ENCODE measurements around the gene YBEY. TPM values are rescaled to one million over a fixed set of nuclear protein-coding genes. Genes with fewer than 3 reads are reported as not detected.

The YBEY gene
- polyA plus RNA-seq, 1 donor (not counting 4 experiments of a cell fraction or from before 2014, with no cell fraction given), result 23.5 TPM

DNA sequence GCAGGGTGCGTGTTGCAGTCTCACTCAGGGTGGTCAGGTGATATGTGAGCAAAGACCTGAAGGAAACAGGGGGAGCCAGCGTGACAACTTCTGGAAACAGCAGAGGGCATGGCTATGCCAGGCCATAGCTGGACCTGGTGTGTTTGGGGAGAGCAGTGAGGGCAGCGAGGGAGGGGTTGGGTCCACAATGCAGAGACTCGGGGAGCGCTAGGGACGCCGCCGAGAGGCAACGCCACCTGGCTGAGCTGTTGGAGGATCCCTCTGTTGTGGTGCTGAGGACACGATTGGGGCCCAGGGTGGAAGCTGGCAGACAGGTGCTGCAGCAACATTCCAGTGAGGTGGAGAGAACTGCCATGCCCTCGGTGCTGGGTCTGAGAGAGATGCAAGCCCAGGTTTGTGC, 31.0 kb upstream of the YBEY start:
- dilution Hi-C loops (cut with MboI; ENCODE audit: extremely low pct_ligation_motif_present, low sequenced_read_pairs), result no loop called here
- Histone ChIP-seq H3K4me2 (ENCODE audit: control insufficient read depth, extremely low read depth, insufficient read depth, low read depth, low read length) (no peak overlapping the region), H3K36me3 (ENCODE audit: control insufficient read depth in 2 of 2, extremely low read depth in 1 of 2, insufficient read depth in 2 of 2, low read length in 2 of 2) (peaks cover 44 to 47% of the 10 kb centered on the region in 2 experiments), H2AFZ (ENCODE audit: control insufficient read depth, low read length) (no peak overlapping the region), H3K4me3 (ENCODE audit: control insufficient read depth in 2 of 3, extremely low read depth in 1 of 3, insufficient read depth in 2 of 3, low read depth in 1 of 3, low read length in 3 of 3) (no peak overlapping the region), H3K27ac (ENCODE audit: control insufficient read depth, insufficient read depth, low read length) (no peak overlapping the region), H4K20me1 (ENCODE audit: control insufficient read depth, extremely low read depth, insufficient read depth, low read length) (no peaks in the 10 kb centered on the region), H3K9me3 (ENCODE audit: control insufficient read depth, low read depth, low read length) (no peaks in the 10 kb centered on the region), H3K4me1 (ENCODE audit: control insufficient read depth, extremely low read depth, insufficient read depth, low read length) (no peaks in the 10 kb centered on the region), H3K9me1 (ENCODE audit: control insufficient read depth, extremely low read depth, insufficient read depth, low read length) (no peaks in the 10 kb centered on the region), H3K79me2 (ENCODE audit: control insufficient read depth, insufficient read depth, low read length) (no peaks in the 10 kb centered on the region), H3K9ac (ENCODE audit: control insufficient read depth, extremely low read depth, insufficient read depth, low read length) (no peak overlapping the region), H3K27me3 (ENCODE audit: control insufficient read depth, extremely low read depth, insufficient read depth, low read length) (no peaks in the 10 kb centered on the region)
- TF ChIP-seq EZH2 (IDR thresholded peaks at IDR 0.05; ENCODE audit: low read length), result no peak
- TF ChIP-seq, protein P1, sequence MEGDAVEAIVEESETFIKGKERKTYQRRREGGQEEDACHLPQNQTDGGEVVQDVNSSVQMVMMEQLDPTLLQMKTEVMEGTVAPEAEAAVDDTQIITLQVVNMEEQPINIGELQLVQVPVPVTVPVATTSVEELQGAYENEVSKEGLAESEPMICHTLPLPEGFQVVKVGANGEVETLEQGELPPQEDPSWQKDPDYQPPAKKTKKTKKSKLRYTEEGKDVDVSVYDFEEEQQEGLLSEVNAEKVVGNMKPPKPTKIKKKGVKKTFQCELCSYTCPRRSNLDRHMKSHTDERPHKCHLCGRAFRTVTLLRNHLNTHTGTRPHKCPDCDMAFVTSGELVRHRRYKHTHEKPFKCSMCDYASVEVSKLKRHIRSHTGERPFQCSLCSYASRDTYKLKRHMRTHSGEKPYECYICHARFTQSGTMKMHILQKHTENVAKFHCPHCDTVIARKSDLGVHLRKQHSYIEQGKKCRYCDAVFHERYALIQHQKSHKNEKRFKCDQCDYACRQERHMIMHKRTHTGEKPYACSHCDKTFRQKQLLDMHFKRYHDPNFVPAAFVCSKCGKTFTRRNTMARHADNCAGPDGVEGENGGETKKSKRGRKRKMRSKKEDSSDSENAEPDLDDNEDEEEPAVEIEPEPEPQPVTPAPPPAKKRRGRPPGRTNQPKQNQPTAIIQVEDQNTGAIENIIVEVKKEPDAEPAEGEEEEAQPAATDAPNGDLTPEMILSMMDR (optimal IDR thresholded peaks at IDR 0.05 in 1 of 3, IDR thresholded peaks at IDR 0.05 in 1 of 3, conservative IDR thresholded peaks at IDR 0.05 in 1 of 3; ENCODE audit: extremely low read depth in 1 of 3, insufficient read depth in 2 of 3, low read length in 3 of 3), result no peak
- DNase-seq (ENCODE audit: low read depth, low spot score), result no peak
- FAIRE-seq, result no peak

DNA sequence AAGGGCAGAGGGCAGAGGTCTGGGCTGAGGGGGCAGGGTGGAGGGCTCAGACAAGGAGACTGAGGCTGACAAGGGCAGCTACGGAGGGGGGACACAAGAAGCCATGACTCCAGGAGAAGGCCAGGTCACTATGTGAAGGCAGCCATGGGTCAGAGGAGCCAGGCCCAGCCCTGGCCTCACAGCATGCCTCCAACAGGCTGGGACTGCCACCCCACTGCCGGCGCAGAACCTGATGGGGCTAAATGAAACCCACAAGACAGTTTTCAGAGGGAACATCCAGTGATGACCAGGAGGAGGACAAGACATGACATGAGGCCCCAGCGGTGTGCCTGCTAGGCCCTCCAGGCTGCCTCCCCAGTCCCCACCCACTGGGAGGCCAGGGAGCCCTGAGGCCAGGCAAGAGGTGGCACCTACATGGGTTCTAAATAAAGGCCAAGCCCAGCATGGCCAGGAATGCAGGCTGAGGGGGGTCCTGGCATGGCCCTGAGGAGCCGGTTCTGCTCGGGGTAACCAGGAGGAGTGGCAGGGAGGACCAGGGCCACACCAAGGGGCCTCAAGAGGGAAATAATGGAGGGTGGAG, 30.3 kb upstream of the YBEY start:
- no peak for TF ChIP-seq EZH2 (IDR thresholded peaks at IDR 0.05; ENCODE audit: low read length)
- TF ChIP-seq, protein P1 (optimal IDR thresholded peaks at IDR 0.05 in 1 of 3, IDR thresholded peaks at IDR 0.05 in 1 of 3, conservative IDR thresholded peaks at IDR 0.05 in 1 of 3; ENCODE audit: extremely low read depth in 1 of 3, insufficient read depth in 2 of 3, low read length in 3 of 3), result no peak
- H3K27me3 ChIP-seq (ENCODE audit: control insufficient read depth, extremely low read depth, insufficient read depth, low read length), result no peaks in the 10 kb centered on the region
- no peak overlapping the region for H3K4me2 ChIP-seq (ENCODE audit: control insufficient read depth, extremely low read depth, insufficient read depth, low read depth, low read length)
- dilution Hi-C loops (cut with MboI; ENCODE audit: extremely low pct_ligation_motif_present, low sequenced_read_pairs), result no loop called here
- no peaks in the 10 kb centered on the region for H3K9me1 ChIP-seq (ENCODE audit: control insufficient read depth, extremely low read depth, insufficient read depth, low read length)
- no peaks in the 10 kb centered on the region for H4K20me1 ChIP-seq (ENCODE audit: control insufficient read depth, extremely low read depth, insufficient read depth, low read length)
- H3K9ac ChIP-seq (ENCODE audit: control insufficient read depth, extremely low read depth, insufficient read depth, low read length), result no peak overlapping the region
- FAIRE-seq (no peak), DNase-seq (ENCODE audit: low read depth, low spot score) (no peak)
- no peak overlapping the region for H3K4me3 ChIP-seq (ENCODE audit: control insufficient read depth in 2 of 3, extremely low read depth in 1 of 3, insufficient read depth in 2 of 3, low read depth in 1 of 3, low read length in 3 of 3)
- H3K9me3 ChIP-seq (ENCODE audit: control insufficient read depth, low read depth, low read length), result no peaks in the 10 kb centered on the region
- no peak overlapping the region for H2AFZ ChIP-seq (ENCODE audit: control insufficient read depth, low read length)
- H3K36me3 ChIP-seq (ENCODE audit: control insufficient read depth in 2 of 2, extremely low read depth in 1 of 2, insufficient read depth in 2 of 2, low read length in 2 of 2), result peaks cover 47 to 49% of the 10 kb centered on the region in 2 experiments
- H3K27ac ChIP-seq (ENCODE audit: control insufficient read depth, insufficient read depth, low read length), result no peak overlapping the region
- no peaks in the 10 kb centered on the region for H3K4me1 ChIP-seq (ENCODE audit: control insufficient read depth, extremely low read depth, insufficient read depth, low read length)
- no peaks in the 10 kb centered on the region for H3K79me2 ChIP-seq (ENCODE audit: control insufficient read depth, insufficient read depth, low read length)
